Tibial artery (tissue), 4 donors: ENCODE results near the gene RSPRY1.
A peak's percentile ranks its signal among the peaks of the same experiment; 100 is the strongest.

Source experiments
- DNase-seq, 2 donors: peaks; one replicate each; pipeline ENCODE4 v3.0.0-alpha.2; 2019
- H3K27ac ChIP-seq, 2 donors: fragments of 200-600 bp; sonication (generic) in 1 of 2; 1 replicate in 1 of 2; 2 replicates in 1 of 2; pipeline ENCODE4 v1.5.1; 2018 to 2019; ENCODE audit warnings: mild to moderate bottlenecking in 1 of 2
- H3K27me3 ChIP-seq, 2 donors: fragments of 200-600 bp; sonication (generic) in 1 of 2; one replicate each; pipeline versions ENCODE4 v1.5.1 to v1.6.0; 2016 to 2019
- H3K36me3 ChIP-seq, 3 donors: fragments of 200-600 bp; sonication (generic) in 2 of 3; one replicate each; pipeline ENCODE4 v1.5.1; 2016 to 2019; ENCODE audit warnings: mild to moderate bottlenecking in 2 of 3
- H3K4me1 ChIP-seq, 4 donors: fragments of 200-600 bp; sonication (generic) in 2 of 4; 1 replicate in 3 of 4; 2 replicates in 1 of 4; pipeline ENCODE4 v1.5.1; 2016 to 2019
- H3K4me3 ChIP-seq, 2 donors: fragments of 200-600 bp; sonication (generic) in 1 of 2; 1 replicate in 1 of 2; 2 replicates in 1 of 2; pipeline ENCODE4 v1.5.1; 2018 to 2019; ENCODE audit warnings: mild to moderate bottlenecking in 2 of 2
- H3K9me3 ChIP-seq, 3 donors: fragments of 200-600 bp; sonication (generic) in 1 of 3; one replicate each; pipeline ENCODE4 v1.5.1; 2016 to 2019
- intact Hi-C: fragments of 100-400 bp; cut with DNase I; formaldehyde crosslinking; loops from one replicate; pipeline ENCODE4 v1.15.0; 2023; ENCODE audit warnings: low total_unique reads
- TF ChIP-seq, protein P1 (sequence below), 2 experiments: fragments of 200-600 bp in 1 of 2; fragments of 450-650 bp in 1 of 2; IDR thresholded peaks; one replicate each; pipeline ENCODE4 v1.5.1; 2017 to 2019; ENCODE audit warnings: antibody characterized with exemption in 2 of 2, mild to moderate bottlenecking in 1 of 2, moderate library complexity in 1 of 2

The RSPRY1 gene

DNA sequence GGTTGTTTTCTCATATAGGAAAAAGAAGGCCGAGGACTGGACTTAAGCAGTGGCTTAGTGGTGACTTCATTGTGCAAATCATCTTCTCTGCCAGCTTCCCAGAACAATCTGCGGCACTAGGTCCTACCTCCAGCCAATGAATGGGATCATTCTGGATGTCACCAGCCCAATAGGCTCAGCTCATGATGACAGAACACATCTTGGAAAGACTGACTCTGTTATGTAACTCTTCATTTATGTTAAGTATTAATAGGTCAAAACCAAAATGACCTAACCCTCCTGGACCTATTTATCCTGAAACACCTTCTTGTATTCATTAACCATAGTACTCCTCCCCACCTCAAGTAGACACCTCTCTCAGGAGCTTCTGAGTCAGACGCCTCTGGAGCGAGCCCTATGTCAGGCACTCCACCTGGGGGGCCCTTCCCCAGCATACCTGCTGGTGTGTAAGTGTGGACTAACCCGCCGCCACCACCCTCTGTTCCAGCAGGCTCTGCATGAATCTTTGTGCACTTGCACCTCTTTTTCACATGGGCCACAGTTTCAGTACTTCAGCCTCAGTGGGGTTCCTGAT lies 66.1 kb downstream of the RSPRY1 start:
- H3K9me3 ChIP-seq, result no peaks in the 10 kb centered on the region
- TF ChIP-seq, protein P1, sequence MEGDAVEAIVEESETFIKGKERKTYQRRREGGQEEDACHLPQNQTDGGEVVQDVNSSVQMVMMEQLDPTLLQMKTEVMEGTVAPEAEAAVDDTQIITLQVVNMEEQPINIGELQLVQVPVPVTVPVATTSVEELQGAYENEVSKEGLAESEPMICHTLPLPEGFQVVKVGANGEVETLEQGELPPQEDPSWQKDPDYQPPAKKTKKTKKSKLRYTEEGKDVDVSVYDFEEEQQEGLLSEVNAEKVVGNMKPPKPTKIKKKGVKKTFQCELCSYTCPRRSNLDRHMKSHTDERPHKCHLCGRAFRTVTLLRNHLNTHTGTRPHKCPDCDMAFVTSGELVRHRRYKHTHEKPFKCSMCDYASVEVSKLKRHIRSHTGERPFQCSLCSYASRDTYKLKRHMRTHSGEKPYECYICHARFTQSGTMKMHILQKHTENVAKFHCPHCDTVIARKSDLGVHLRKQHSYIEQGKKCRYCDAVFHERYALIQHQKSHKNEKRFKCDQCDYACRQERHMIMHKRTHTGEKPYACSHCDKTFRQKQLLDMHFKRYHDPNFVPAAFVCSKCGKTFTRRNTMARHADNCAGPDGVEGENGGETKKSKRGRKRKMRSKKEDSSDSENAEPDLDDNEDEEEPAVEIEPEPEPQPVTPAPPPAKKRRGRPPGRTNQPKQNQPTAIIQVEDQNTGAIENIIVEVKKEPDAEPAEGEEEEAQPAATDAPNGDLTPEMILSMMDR (IDR thresholded peaks at IDR 0.05), result no peak
- peaks cover 77 to 100% (median 79%) of the 10 kb centered on the region in 3 donors for H3K36me3 ChIP-seq
- intact Hi-C loops, result no loop called here
- H3K27ac ChIP-seq, result no peak overlapping the region
- H3K4me3 ChIP-seq, result no peak overlapping the region
- no peaks in the 10 kb centered on the region for H3K27me3 ChIP-seq
- no peak for DNase-seq
- no peaks in the 10 kb centered on the region for H3K4me1 ChIP-seq

DNA sequence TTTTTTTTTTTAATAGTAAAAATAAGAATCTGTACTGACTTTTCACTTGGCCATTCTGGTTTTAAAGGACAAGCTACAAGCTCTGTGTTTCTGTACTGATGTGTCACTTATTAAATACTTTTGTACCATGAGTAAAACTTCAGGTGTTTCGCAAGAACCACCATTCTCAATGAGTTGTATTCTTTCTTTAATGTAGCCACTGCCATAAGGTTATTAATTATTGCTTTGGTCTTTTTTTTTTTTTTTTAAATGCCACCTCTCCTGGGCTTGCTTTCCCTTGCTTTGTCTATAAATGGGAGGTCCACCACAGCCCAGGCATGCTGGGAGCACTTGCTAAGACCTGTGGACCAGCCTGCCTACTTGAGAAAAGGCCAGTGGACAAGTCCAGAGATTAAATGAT lies 67.3 kb downstream of the RSPRY1 start:
- Histone ChIP-seq H3K27me3 (no peaks in the 10 kb centered on the region), H3K27ac (no peak overlapping the region), H3K9me3 (no peaks in the 10 kb centered on the region), H3K4me1 (no peaks in the 10 kb centered on the region), H3K4me3 (no peak overlapping the region), H3K36me3 (peaks cover 71 to 96% (median 75%) of the 10 kb centered on the region in 3 donors)
- no peak for DNase-seq
- intact Hi-C loops, result no loop called here
- TF ChIP-seq, protein P1 (IDR thresholded peaks at IDR 0.05), result no peak

DNA sequence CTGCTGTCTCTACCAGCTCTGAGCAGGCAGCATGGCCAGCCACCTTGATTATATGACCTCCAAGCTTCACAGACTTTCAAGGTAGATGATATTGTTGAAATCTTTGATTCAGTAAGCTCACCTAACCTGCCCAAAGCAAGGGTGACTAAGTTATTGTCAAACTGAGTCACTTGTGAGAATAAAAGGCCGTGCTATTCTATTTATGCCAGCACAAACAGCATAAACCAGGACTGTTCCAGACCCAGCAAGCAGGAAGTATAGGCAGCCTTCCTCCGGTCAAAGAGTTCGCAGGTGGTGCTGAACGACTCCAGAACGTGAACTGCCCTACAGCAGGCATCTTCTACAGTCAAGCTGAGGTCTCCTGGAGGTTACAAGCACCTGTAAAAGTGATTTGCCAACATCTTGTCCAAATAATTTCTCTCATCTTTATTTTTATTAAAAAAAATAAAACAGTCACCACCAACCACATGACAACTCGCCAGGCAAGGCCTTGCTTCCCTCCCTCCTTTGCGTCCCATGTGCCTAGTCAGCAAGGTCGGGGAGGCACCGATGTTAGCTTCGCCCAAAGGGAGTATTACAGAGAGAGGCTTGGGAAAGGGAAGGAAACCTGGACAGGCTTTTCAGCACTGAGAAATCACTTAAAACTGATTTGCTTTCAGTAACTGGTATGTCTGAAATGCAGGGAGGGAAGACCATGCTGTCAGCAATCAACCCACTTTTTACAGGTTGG lies 69.7 kb downstream of the RSPRY1 start:
- Histone ChIP-seq H3K4me3 (no peak overlapping the region), H3K27ac (no peak overlapping the region), H3K27me3 (no peaks in the 10 kb centered on the region), H3K36me3 (peaks cover 47 to 72% (median 52%) of the 10 kb centered on the region in 3 donors), H3K9me3 (no peaks in the 10 kb centered on the region), H3K4me1 (peaks cover 0 to 10% (median 2%) of the 10 kb centered on the region in 4 donors)
- TF ChIP-seq, protein P1 (IDR thresholded peaks at IDR 0.05), result no peak
- intact Hi-C loops, result no loop called here
- DNase-seq, result peak in 1 of 2 donors; percentile 33

DNA sequence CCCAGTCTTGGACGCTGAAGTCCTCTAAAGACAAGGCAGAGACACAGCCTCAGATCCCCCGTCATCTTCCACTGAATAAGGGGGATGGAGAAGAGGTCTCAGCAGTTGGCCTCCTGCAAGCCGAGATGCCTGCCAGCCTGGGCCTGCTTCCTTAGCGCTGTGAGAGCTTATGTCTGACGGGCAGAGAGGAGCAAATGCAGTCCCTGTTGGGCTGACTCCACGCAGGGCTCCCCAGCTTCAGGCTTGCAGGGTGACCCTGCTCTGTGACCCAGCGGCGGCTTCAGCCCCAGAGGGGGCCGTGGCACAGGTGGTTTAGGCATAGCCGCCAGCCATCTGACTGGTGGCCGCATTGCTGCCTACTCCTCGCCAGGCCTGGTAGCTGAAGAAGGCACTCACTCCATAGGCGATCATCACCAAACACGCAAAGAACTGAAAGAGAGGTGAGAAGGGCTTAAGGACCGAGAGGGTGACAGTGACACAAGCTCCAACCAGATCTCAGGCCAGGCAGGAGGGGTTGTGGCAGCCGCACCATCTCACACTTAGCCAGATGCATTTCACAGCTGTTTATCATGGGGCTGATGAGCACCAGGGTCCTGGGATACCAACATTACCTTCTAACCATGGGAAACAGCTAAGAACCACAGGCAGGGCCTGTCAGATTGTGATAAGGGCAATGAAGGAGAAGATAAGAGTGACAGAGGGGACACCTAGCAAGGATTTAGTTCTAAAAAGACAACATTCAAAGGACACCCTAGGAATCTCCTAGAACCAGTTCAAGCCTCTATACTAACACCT lies 70.7 kb downstream of the RSPRY1 start:
- intact Hi-C loops, result no loop called here
- no peak overlapping the region for H3K27ac ChIP-seq
- TF ChIP-seq, protein P1 (IDR thresholded peaks at IDR 0.05), result no peak
- H3K27me3 ChIP-seq, result no peaks in the 10 kb centered on the region
- peak in 1 of 2 donors; percentile 51 for DNase-seq
- no peaks in the 10 kb centered on the region for H3K9me3 ChIP-seq
- H3K4me3 ChIP-seq, result no peak overlapping the region
- H3K36me3 ChIP-seq, result peaks cover 38 to 62% (median 42%) of the 10 kb centered on the region in 3 donors
- H3K4me1 ChIP-seq, result peaks cover 0 to 10% (median 2%) of the 10 kb centered on the region in 4 donors

DNA sequence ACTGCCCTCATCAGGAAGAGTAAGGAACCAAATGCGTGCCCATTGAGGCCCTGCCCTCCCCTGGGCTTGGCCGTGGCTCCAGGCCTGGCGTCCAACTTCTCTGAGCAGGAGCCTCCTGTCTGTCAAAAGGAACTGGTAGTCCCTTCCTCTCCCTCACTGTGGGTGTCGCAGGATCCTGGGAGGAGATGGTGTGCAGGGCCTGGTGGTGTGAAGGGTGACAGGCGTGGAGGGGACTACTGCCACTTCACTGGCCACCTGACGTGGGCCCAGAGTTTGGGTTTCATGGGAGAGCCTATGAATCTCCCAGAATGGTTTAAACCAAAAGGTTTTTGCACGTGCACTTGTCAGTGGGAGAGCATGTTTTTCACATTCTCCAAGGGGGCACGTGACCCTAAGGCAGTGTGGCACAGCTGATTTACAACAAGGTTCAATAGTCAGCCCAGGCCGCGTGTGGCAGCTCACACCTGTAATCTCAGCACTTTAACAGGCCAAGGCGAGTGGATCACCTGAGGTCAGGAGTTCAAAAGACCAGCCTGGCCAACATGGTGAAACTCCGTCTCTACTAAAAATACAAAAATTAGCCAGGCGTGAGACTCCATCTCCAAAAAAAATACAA lies 71.4 kb downstream of the RSPRY1 start:
- intact Hi-C loops, result no loop called here
- H3K9me3 ChIP-seq, result no peaks in the 10 kb centered on the region
- peak in 1 of 2 donors; percentile 39 for DNase-seq
- H3K4me1 ChIP-seq, result peaks cover 0 to 10% (median 2%) of the 10 kb centered on the region in 4 donors
- H3K36me3 ChIP-seq, result peaks cover 30 to 55% (median 34%) of the 10 kb centered on the region in 3 donors
- H3K27me3 ChIP-seq, result no peaks in the 10 kb centered on the region
- H3K27ac ChIP-seq, result no peak overlapping the region
- no peak overlapping the region for H3K4me3 ChIP-seq
- TF ChIP-seq, protein P1 (IDR thresholded peaks at IDR 0.05), result no peak
